Fibroblast of the aortic adventitia (primary cell): ENCODE data around the gene MLYCD. TPM values are rescaled to one million over a fixed set of nuclear protein-coding genes. Genes with fewer than 3 reads are reported as not detected.

Source experiments
- DNase-seq: peaks from one replicate; pipeline ENCODE4 v3.0.0-alpha.2; 2010; ENCODE audit warnings: low read depth
- H3K4me3 ChIP-seq: 2 replicates; pipeline ENCODE4 v1.5.1; 2011; ENCODE audit warnings: low read depth, mild to moderate bottlenecking, control low read depth, low read length, moderate library complexity
- total RNA-seq: library from RNA; depleted of rRNA; stranded (reverse); fragments of >200 nt; gene quantifications from 2 replicates; pipeline ENCODE4 v1.2.3, GENCODE V29; 2012; ENCODE audit warnings: low replicate concordance
- TF ChIP-seq, protein P1 (sequence below): IDR thresholded peaks from 2 replicates; pipeline ENCODE4 v1.5.1; 2011; ENCODE audit warnings: mild to moderate bottlenecking, low read length, control low read depth, inconsistent platforms; ENCODE audit not compliant: insufficient read depth

Gene MLYCD
- total RNA-seq, 1 donor, result 3.3 TPM

DNA sequence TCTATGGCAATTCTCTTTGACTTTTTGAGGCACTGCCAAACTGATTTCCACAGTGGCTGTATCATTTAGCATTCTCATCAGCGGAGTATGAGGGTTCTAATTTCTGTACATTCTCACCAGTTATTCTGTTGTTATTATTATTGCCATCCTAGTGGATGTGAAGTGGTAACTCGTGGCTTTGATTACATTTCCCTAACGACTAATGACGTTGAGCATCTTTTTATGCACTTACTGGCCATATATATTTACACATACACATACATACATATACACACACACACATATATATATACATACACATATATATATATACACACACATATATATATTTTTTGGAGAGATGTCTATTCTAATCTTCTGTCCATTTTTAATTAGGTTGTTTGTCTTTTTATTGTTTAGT lies 3.7 kb upstream of the MLYCD start:
- TF ChIP-seq, protein P1, sequence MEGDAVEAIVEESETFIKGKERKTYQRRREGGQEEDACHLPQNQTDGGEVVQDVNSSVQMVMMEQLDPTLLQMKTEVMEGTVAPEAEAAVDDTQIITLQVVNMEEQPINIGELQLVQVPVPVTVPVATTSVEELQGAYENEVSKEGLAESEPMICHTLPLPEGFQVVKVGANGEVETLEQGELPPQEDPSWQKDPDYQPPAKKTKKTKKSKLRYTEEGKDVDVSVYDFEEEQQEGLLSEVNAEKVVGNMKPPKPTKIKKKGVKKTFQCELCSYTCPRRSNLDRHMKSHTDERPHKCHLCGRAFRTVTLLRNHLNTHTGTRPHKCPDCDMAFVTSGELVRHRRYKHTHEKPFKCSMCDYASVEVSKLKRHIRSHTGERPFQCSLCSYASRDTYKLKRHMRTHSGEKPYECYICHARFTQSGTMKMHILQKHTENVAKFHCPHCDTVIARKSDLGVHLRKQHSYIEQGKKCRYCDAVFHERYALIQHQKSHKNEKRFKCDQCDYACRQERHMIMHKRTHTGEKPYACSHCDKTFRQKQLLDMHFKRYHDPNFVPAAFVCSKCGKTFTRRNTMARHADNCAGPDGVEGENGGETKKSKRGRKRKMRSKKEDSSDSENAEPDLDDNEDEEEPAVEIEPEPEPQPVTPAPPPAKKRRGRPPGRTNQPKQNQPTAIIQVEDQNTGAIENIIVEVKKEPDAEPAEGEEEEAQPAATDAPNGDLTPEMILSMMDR, result no peak
- H3K4me3 ChIP-seq, result no peak overlapping the region
- no peak for DNase-seq

DNA sequence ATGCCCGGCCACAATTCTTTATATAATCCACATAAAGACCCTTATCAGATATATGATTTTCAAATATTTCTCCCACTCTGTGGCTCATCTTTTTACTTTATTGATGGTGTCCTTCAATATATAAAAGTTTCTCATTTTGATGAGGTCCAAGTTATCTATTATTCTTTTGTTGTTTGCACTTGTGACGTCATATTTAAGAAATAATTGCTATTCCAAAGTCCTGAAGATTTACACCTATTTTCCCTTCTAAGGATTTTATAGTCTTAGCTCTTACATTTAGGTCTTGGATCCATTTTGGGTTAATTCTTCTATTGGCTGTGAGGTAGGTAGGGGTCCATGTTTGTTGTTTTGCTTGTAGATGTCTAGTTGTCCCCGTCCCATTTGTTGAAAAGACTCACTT lies 3.0 kb upstream of the MLYCD start:
- no peak for DNase-seq
- no peak overlapping the region for H3K4me3 ChIP-seq

DNA sequence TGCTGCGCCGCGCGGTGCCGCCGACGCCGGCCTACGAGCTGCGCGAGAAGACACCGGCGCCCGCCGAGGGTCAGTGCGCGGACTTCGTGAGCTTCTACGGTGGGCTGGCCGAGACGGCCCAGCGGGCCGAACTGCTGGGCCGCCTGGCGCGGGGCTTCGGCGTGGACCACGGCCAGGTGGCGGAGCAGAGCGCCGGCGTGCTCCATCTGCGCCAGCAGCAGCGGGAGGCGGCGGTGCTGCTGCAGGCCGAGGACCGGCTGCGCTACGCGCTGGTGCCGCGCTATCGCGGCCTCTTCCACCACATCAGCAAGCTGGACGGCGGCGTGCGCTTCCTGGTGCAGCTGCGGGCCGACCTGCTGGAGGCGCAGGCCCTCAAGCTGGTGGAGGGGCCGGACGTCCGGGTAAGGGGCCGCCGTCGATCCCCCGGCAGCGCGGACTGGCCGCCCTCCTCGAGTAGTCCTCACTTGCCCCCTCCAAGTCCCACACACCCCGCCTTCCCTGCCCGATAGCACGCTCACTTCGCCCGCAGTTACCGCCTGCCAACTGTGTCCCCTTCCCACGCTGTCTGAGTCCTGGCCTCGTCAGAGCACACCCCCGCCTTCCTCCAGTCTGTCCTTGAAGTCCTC lies 470 bp downstream of the MLYCD start:
- TF ChIP-seq, protein P1, result no peak
- peak; percentile 56 for DNase-seq
- peak overlapping the region; percentile 79 for H3K4me3 ChIP-seq

More for the DNA sequence above, 3.0 kb upstream of the MLYCD start:
- TF ChIP-seq, protein P1, result no peak

DNA sequence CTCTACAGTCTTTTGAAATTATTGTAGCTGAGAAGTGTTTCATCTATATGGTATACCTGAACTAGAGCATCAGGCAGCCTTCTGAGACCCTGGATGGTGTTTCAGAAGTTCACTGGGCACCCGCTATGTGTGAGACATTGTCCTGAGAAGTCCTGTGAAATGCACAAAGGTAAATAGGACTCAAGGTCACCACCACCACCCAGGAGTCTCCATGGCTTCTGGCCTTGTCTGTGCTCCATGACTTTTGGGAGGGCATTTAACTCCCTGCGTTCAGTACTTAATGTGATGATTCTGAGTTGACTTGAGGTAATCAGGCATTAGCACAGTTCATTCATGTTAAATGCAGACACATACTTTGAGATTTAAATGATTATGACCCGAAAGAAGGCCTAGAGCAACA lies 1.1 kb downstream of the MLYCD start:
- TF ChIP-seq, protein P1, result no peak
- DNase-seq, result no peak
- H3K4me3 ChIP-seq, result peak overlapping the region; percentile 79

DNA sequence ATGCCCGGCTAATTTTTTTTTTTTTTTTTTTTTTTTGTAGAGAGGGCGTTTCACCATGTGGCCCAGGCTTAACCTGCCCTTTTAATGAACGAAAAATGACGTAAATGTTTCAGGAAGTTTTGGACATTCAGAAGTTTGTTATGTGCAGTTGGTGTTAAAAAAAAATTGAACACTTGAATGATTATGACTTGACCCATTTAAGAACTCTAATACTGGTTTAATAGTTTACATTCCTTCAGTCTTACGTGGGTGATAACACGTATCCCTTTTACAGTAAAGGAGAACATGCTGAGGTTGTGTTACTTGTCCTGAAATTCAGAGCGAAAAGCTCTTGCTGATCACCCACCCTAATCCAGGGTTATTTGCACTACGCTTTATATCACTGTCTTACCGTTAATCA lies 1.7 kb downstream of the MLYCD start:
- H3K4me3 ChIP-seq, result no peak overlapping the region
- no peak for DNase-seq
- TF ChIP-seq, protein P1, result no peak

DNA sequence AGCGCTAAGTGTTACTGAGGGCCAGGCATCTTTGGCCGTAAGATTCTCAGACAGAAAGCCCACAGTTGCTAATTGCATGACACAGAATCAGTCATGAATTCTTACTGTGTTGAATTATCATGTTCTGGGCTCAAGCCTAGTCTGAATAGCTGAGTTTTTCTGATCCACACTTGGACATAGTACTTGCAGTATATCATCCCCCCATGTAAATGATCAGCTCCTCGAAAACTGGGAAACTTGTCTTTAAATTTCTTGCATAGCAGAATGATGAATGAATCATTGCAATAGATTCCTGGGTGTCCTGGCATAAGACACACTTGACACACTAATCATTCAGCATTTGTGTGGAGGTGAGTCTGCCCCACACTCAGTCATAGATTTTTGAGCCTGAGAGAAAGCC lies 2.2 kb downstream of the MLYCD start:
- TF ChIP-seq, protein P1, result no peak
- DNase-seq, result no peak
- H3K4me3 ChIP-seq, result no peak overlapping the region

DNA sequence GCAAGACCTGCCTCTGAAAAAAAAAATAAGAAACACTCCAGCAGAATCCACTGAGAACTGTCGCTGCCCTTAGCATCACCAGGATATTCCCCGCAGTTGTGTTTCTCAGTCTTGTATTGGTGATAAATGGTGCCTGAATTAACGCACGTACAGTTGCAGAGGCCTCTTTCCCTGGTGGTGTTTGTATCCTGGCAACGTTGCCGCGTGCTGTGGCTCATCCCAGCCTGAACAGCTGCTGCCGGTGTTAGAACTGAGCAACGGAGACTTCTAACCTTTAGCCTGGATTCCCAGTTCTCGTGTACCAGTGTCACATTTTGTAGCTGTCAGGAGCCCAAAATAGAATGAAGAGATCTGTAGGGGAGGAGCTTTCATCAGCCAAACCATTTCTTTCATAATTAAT lies 4.8 kb downstream of the MLYCD start:
- no peak for DNase-seq
- TF ChIP-seq, protein P1, result no peak
- no peak overlapping the region for H3K4me3 ChIP-seq
